GM19023 (cell line): Measurements from ENCODE around the gene SBF2.
"Not testable (repeated sequence)": the region's sequence is repeated elsewhere in the genome, so short reads cannot be mapped to it uniquely, and the experiment has no call there.

Experiments
- ATAC-seq: cut with Tn5 transposase; IDR thresholded peaks from one replicate; pipeline ENCODE4 v1.9.1; 2021; ENCODE audit warnings: mild to moderate bottlenecking, moderate library complexity; ENCODE audit not compliant: unreplicated experiment

SBF2 gene

DNA sequence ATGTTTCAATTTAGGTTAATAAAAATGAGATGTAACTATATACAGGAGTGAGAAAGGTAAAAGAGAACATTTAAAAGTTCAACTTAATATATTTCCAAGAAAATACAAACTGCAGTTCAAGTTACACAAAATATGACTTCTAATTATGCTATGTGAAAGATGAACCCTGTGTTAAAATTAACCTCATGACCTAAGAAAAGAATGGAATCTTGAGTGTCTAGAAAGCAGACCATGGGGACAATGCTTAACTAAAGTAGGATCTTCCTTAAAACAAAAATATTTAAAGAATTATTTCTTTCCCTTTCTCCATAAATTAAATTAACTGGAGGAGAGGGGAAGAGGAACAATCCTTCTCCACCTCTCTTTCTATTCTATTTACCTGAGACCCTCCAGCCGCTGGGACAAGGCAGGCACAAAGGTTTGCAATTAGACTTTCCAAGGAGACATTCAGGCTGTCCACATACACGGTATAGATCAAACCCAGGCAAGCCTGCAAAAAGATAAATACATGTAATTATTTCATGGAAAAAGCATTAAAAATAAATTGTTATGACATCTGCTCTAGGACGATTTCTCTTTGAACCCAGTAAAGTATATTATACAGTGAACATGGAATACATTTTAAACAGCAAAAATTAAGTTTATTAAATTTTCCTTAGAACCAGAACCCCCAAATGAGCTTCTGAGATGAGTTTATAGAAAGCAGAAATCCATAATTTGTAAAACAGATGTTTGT lies 264.5 kb downstream of the SBF2 start:
- ATAC-seq = no peak

DNA sequence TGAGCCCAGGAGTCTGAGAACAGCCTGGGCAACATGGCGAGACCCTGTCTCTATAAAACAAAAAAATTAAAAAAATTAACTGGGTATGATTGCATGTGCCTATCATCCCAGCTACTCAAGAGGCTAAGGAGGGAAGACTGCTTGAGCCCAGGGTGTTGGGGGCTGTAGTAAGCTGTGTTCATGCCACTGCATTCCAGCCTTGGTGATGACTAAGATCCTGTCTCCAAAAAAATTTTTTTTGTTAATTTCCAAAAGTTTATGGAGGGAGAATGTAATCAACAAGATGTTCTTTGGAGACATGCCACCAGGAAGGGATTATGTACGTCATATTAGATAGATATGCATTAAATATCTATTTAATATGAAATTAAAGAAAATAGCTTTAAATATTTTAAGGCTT lies 267.5 kb downstream of the SBF2 start:
- no peak for ATAC-seq

DNA sequence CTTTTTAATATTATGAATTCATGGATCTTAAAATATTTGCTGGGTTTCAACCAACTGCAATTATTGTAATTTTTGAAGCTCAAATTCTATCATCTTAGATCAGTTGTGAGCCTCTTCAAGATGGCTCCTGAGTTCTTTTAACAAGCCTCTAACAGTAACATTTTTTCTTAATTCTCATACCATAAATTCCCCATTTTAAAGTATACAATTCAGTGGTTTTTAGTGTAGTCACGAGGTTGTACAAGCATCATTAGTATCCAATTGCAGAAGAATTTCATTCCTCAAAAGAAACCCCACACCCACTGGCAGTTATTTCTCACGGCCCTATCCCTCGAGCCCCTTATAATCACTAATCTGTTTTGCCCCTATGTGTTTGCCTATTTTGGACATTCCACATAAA lies 270.8 kb downstream of the SBF2 start:
- no peak for ATAC-seq

GRCh38 chr11:10022764-10023163 lies 271.3 kb downstream of the SBF2 start:
- ATAC-seq = no peak

DNA sequence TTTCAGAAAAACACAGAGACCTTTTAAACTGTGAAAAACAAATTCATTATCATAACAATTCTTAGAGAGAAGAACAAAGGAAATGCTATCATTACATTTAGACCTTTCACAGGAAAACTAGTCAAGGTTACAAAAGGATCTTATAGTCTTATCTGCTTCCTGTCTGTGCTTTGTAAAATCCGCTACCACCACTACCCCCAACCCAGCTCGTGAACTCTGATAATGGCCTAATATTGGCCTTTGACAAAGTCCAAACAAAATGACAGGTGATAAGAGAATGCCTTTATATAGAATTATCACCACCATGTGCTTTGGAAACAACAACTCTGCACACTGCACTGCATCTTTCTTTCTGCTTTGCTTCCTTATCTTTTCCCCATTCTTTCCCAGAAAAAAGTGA lies 272.5 kb downstream of the SBF2 start:
- no peak for ATAC-seq

- ATAC-seq = no peak
These were observed 273.9 kb downstream of the SBF2 start for GRCh38 chr11:10019906-10020682.

DNA sequence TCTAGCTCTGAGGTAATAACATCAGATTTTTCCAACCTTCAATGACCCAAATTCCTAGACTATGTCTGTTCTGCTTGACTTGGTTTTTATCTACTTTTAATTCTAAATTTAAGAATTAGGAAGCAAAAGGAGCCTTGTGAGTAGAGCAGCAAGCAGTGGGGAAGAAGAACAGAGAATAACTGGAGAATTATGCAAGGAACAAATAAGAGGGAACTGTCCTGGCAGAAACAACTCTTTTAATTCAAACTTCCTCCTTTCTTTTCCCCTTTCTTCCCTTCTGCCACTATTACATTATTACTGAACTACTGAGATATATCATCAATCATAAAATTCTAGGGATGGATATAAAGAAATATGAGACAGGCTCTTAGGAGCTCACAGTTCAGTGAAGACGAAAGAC lies 276.1 kb downstream of the SBF2 start:
- no peak for ATAC-seq

DNA sequence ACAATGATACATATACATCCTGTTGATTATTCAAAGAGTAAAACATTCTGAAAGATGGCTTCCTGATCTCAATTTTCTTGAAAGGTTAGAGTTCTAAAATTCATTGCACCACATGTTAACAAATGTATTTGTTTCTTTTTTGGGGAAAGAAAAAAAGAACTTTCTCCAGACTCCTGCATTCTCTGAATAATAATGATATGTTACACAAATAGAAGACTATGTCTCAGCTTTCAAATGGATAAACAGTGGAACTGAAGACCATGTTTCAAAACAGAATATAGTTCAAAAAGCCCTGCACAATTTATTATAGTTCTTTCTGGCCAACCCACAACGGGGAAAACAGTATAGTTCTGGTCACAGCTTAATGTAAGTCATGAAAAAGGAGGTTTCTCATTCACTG lies 277.0 kb downstream of the SBF2 start:
- no peak for ATAC-seq

- no peak for ATAC-seq
These were observed 282.0 kb downstream of the SBF2 start for GRCh38 chr11:10012068-10012467.

GRCh38 chr11:10005955-10006525 lies 288.0 kb downstream of the SBF2 start:
- no peak for ATAC-seq

- no peak for ATAC-seq
These were observed 289.4 kb downstream of the SBF2 start for GRCh38 chr11:10004526-10005113.

- ATAC-seq = no peak
These were observed 291.8 kb downstream of the SBF2 start for GRCh38 chr11:10002221-10002620.

DNA sequence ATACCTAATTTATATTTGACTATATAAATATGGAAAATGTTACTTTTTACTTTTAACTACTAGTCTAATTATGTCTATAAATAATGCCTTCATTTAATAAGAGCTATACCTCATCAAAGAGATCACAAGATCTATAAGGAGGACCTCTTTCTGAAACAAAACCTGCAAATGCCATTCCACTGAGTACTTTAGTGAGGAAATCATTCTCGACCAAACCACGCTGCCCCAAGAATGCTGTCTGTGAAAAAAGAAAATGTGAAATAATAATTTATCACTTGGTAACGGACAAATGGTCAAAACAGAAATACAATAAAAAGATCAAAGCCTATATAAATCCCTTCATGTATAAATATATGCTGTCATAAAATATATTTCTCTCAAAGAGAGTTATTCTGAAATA lies 301.7 kb downstream of the SBF2 start:
- no peak for ATAC-seq

- ATAC-seq = no peak
These were observed 303.6 kb downstream of the SBF2 start for GRCh38 chr11:9990221-9990973.

- ATAC-seq = not testable (repeated sequence)
These were observed 306.7 kb downstream of the SBF2 start for GRCh38 chr11:9987303-9987702.

DNA sequence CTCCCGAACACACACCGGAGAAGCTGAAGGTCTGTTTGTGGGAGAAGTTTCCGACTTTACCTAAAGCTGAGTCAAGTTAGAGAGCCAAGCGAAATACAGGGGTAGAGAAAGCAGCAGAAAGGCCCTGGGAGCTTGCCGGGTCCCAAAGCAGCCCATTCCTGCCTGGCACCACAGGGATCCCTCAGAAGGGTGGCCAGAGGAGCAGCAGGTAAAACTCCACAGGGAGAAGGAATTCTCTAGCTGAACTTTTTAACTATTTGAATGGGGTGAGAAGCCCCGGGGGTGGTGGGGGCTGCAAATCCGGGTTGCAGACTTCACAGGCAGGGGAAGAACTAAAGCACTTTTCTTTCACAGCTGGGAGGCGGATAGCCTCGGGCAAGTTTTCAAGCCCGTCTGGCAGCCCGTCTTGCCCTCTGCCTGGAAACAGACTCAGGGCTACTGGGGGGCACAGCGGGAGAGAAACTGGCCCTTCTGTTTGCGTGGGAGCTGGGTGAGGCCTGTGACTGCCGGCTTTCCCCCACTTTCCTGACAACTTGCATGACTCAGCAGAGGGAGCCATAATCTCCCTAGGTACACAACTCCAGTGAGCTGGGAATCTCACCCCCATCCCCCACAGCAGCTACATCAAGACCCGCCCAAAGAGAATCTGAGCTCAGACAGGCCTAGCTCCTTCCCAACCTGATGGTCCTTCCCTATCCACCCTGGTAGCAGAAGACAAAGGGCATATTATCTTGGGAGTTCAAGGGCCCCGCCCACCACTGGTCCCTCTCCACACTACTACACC lies 311.0 kb downstream of the SBF2 start:
- ATAC-seq = no peak

DNA sequence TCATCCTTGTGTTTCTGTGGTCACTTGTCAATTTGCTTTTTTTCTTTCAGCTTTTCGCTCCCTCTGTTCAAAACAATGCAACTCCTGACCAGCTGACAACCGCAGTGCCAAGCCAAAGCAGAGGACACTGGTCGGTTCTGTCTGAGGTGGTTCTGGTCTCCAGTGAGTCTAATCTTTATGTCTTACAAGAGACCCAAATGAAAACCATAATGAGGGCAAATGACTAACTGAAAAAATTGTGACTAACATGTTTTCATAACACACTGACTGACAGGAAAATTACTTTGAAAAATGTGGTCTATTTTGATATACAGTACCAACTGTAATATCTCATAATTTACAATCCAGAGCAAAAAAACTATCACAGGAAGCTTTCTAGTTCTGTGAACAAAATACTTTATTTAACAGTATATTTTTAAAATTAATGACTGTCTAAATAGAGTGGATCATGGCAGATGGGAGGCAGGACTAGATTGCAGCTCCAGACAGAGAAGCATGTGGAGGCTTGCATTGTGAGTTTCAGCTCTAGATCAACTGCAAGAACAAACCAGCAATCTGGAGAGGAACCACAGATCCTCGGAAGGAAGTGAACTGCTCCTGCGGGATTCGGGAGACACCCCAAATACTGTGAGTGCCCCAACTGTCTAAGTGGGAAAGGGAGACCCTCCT lies 311.8 kb downstream of the SBF2 start:
- no peak for ATAC-seq

DNA sequence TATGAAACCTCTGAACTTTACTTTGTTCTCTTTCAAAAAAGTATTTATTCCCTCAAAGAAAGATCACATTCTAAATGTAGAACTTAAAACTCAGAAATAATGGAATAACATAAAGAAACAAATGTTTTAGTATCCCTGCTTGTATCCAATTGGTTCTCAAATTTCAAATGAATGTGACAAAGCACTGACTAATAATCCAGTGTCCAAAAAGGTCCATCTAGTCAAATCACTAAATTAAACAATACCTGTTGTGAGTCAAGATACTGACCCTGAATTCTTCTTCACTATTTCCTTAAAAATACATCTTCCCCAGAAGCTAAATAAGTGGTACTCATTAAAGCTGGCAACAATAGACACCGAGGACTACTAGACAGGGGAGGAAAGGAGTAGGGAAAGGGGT lies 313.1 kb downstream of the SBF2 start:
- no peak for ATAC-seq

- no peak for ATAC-seq
These were observed 316.5 kb downstream of the SBF2 start for GRCh38 chr11:9977554-9977953.

DNA sequence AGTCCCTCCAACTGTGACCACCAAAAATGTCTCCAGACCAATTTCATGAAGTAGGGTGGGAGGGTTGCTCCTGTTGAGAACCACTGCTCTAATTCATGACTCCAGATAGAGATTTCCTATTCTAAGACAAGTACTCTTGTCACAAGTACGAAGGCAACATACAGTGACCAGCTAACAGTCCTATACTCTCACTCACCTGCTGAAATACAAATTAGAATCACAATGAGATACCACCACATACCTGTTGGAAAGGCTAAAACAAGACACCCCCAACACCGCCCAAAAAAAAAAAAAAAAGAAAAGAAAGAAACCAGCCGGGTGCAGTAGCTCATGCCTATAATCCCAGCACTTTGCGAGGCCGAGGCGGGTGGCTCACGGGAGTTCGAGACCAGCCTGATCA lies 319.6 kb downstream of the SBF2 start:
- ATAC-seq = no peak
